ENCODE measurements around the gene NUCKS1. TPM values are rescaled to one million over a fixed set of nuclear protein-coding genes. Genes with fewer than 3 reads are reported as not detected.

NUCKS1 gene
- total and polyA plus RNA-seq, 10 of the 15 experiments (the other 5 are each of a cell fraction or from before 2014, with no cell fraction given): 40.5 to 135 (median 55.5) TPM

- TF ChIP-seq TCF3 (IDR thresholded peaks at IDR 0.05; ENCODE audit: borderline replicate concordance, insufficient read depth, low read depth, low read length): no peak
- TF ChIP-seq NFXL1 (IDR thresholded peaks at IDR 0.05; ENCODE audit: borderline replicate concordance): no peak
- no peak for TF ChIP-seq RCOR1 (conservative IDR thresholded peaks at IDR 0.05; ENCODE audit: low read depth, low read length)
- TF ChIP-seq FOXK2 (IDR thresholded peaks at IDR 0.05): no peak
- TF ChIP-seq DPF2 (IDR thresholded peaks at IDR 0.05): no peak
- no peak for TF ChIP-seq TARDBP (IDR thresholded peaks at IDR 0.05; ENCODE audit: borderline replicate concordance)
These were observed 61.6 kb downstream of the NUCKS1 start (continued) for GRCh38 chr1:205688171-205689080.

DNA sequence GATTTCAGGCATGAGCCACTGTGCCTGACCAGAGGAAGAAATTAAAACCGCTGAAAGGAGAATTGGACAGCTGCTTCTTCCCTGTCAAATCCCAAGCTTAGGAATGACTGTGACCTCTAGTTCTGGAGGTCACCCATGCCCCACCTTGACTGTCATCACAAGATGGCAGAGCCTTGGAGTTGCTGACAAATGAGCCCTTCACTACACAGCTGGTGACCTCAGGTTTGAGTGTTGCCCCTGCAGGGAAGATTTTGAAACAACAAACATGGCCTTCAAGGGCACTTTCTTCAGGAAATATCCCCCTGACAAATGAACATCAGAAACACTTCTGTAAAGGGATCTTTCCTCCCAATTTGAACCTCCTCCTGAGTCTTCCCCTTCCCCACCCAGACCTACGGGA lies 62.7 kb downstream of the NUCKS1 start:
- intact Hi-C loops (cut with micrococcal nuclease; ENCODE audit: unreplicated experiment) (no loop called here), in situ Hi-C loops (cut with MboI) (no loop called here)
- BruUV-seq (replicated peaks): no TSS peak
- 55% methylated on average over 2 of the region's 2 CpGs for WGBS (ENCODE audit: insufficient coverage, insufficient replicate concordance, low lambda C conversion rate, missing lambda C conversion rate)
- Histone ChIP-seq H3K27ac (ENCODE audit: control insufficient read depth, insufficient read depth) (no peak overlapping the region), H3K36me3 (ENCODE audit: control insufficient read depth in 2 of 2, insufficient read depth in 2 of 2, low read length in 1 of 2) (no peaks in the 10 kb centered on the region), H2AFZ (ENCODE audit: control insufficient read depth, low read depth, low read length) (peak overlapping the region; percentile 23; the same call in 1 of the 2 replicates), H3K9me3 (replicated peaks; ENCODE audit: control insufficient read depth, insufficient read depth, low read length) (no peaks in the 10 kb centered on the region), H3K79me2 (ENCODE audit: control insufficient read depth, insufficient read depth, low read length) (no peaks in the 10 kb centered on the region), H3K27me3 (replicated peaks in 1 of 2; ENCODE audit: control insufficient read depth in 2 of 2, insufficient read depth in 2 of 2, low read length in 1 of 2) (no peaks in the 10 kb centered on the region; a peak in 1 of 4 replicates), H3K4me2 (ENCODE audit: control insufficient read depth, insufficient read depth) (no peak overlapping the region), H3K4me1 (ENCODE audit: control insufficient read depth, insufficient read depth, low read length) (peaks cover 3% of the 10 kb centered on the region; the same call in 1 of the 2 replicates), H3K4me3 (no peak overlapping the region), H4K20me1 (ENCODE audit: control insufficient read depth, insufficient read depth) (no peaks in the 10 kb centered on the region), H3K9ac (ENCODE audit: control insufficient read depth, insufficient read depth, low read length) (no peak overlapping the region)
- CTCF ChIA-PET: interaction anchor here (0.5 to 3.0 kb wide), 11 partner anchors 10 to 493 kb away, joined by 3 to 22 read pairs (median 4); no protein-coding TSS in a partner anchor
- SMC1A ChIA-PET (ENCODE audit: uncharacterized antibody, unreplicated experiment): interaction anchor here (1.0 to 3.8 kb wide), 10 partner anchors 8 to 59 kb away, joined by 3 to 26 read pairs (median 6); partner anchors contain the start of gene SLC45A3
- RAD21 ChIA-PET (ENCODE audit: unreplicated experiment): interaction anchor here (1.1 to 1.6 kb wide), 7 partner anchors 8 to 290 kb away, joined by 3 to 6 read pairs (median 4); no protein-coding TSS in a partner anchor
- ATAC-seq: peak; percentile 55
- DNase-seq (ENCODE audit: low read depth, low spot score): no peak
- POLR2A ChIA-PET: interaction anchor here (0.8 to 2.0 kb wide), 4 partner anchors 10 to 27 kb away, joined by 3 to 7 read pairs (median 4); no protein-coding TSS in a partner anchor
- no peak for FAIRE-seq
- no peak for TF ChIP-seq SIX5 (IDR thresholded peaks at IDR 0.05; ENCODE audit: low read depth, low read length, severe bottlenecking)
- TF ChIP-seq MTA3 (IDR thresholded peaks at IDR 0.05; ENCODE audit: borderline replicate concordance, low read length): no peak
- no peak for TF ChIP-seq ATF2 (IDR thresholded peaks at IDR 0.05; ENCODE audit: low read length)
- TF ChIP-seq SRF (IDR thresholded peaks at IDR 0.05; ENCODE audit: low read depth in 2 of 2, low read length in 2 of 2): no peak
- TF ChIP-seq, protein P1, sequence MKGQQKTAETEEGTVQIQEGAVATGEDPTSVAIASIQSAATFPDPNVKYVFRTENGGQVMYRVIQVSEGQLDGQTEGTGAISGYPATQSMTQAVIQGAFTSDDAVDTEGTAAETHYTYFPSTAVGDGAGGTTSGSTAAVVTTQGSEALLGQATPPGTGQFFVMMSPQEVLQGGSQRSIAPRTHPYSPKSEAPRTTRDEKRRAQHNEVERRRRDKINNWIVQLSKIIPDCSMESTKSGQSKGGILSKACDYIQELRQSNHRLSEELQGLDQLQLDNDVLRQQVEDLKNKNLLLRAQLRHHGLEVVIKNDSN (IDR thresholded peaks at IDR 0.05; ENCODE audit: borderline replicate concordance, extremely low read length, insufficient read depth, low read depth, low read length): no peak
- TF ChIP-seq RELA (IDR thresholded peaks at IDR 0.05; ENCODE audit: borderline replicate concordance, partially characterized antibody): no peak
- no peak for TF ChIP-seq EZH2 (IDR thresholded peaks at IDR 0.05; ENCODE audit: borderline replicate concordance, control insufficient read depth, low read depth, low read length)
- TF ChIP-seq ZNF384 (IDR thresholded peaks at IDR 0.05; ENCODE audit: borderline replicate concordance, low read depth, low read length): no peak
- TF ChIP-seq TARDBP (IDR thresholded peaks at IDR 0.05; ENCODE audit: borderline replicate concordance): no peak
- no peak for TF ChIP-seq NFXL1 (IDR thresholded peaks at IDR 0.05; ENCODE audit: borderline replicate concordance)
- TF ChIP-seq ASH2L (IDR thresholded peaks at IDR 0.05; ENCODE audit: borderline replicate concordance, low read depth): no peak
- no peak for TF ChIP-seq RBBP5 (conservative IDR thresholded peaks at IDR 0.05)
- no peak for TF ChIP-seq IRF4 (IDR thresholded peaks at IDR 0.05; ENCODE audit: low read depth, low read length)
- no peak for TF ChIP-seq ETV6 (conservative IDR thresholded peaks at IDR 0.05 in 1 of 2, IDR thresholded peaks at IDR 0.05 in 1 of 2; ENCODE audit: borderline replicate concordance in 1 of 2, low read depth in 1 of 2)

Data from GM12878 (cell line).